Esophagus squamous epithelium (tissue), 5 donors: Measurements from ENCODE around the gene KCNN3. TPM values are rescaled to one million over a fixed set of nuclear protein-coding genes. Genes with fewer than 3 reads are reported as not detected.

Experiments used
- DNase-seq: peaks from one replicate; lab custom pipeline; 2025; lab: John Stamatoyannopoulos, UW
- H3K27ac ChIP-seq, 4 donors: fragments of 200-600 bp; sonication (generic); one replicate each; pipeline ENCODE4 v1.5.1; 2016 to 2019; ENCODE audit warnings: mild to moderate bottlenecking in 1 of 4
- H3K27me3 ChIP-seq, 4 donors: fragments of 200-600 bp; sonication (generic); 1 replicate in 3 of 4; 2 replicates in 1 of 4; pipeline versions ENCODE4 v1.5.1 to v1.6.0; 2017 to 2021; ENCODE audit warnings: antibody characterized with exemption in 1 of 4
- H3K36me3 ChIP-seq, 3 donors: fragments of 200-600 bp; sonication (generic); one replicate each; pipeline ENCODE4 v1.5.1; 2016 to 2019
- H3K4me1 ChIP-seq, 3 donors: fragments of 200-600 bp; sonication (generic); one replicate each; pipeline ENCODE4 v1.5.1; 2017 to 2019
- H3K4me3 ChIP-seq, 4 donors: fragments of 200-600 bp; sonication (generic); 1 replicate in 3 of 4; 2 replicates in 1 of 4; pipeline ENCODE4 v1.5.1; 2016 to 2019; ENCODE audit warnings: mild to moderate bottlenecking in 2 of 4, moderate library complexity in 1 of 4
- H3K9me3 ChIP-seq, 3 donors: fragments of 200-600 bp; sonication (generic); one replicate each; pipeline ENCODE4 v1.5.1; 2016 to 2019
- CTCF ChIP-seq, 6 experiments: fragments of 450-650 bp in 4 of 6; fragments of 200-600 bp in 2 of 6; sonication (generic) in 2 of 6; IDR thresholded peaks; one replicate each; pipeline ENCODE4 v1.5.1; 2016 to 2019; ENCODE audit warnings: antibody characterized with exemption in 6 of 6, mild to moderate bottlenecking in 4 of 6, moderate library complexity in 4 of 6
- POLR2A ChIP-seq, 4 donors: fragments of 450-650 bp; IDR thresholded peaks; one replicate each; pipeline ENCODE4 v1.6.1; 2017; ENCODE audit warnings: antibody characterized with exemption in 4 of 4, mild to moderate bottlenecking in 4 of 4, moderate library complexity in 3 of 4
- WGBS, 2 donors: methylation state at CpG; one replicate each; pipeline ENCODE4 v1.1.5; 2018; 5-methylcytosine and 5-hydroxymethylcytosine counted together
- intact Hi-C: fragments of 100-400 bp; cut with DNase I; formaldehyde crosslinking; loops from one replicate; pipeline ENCODE4 v1.15.0; 2022
- total RNA-seq, 4 donors: library from RNA; depleted of rRNA; stranded (reverse); fragments of >200 nt; gene quantifications; one replicate each; pipeline ENCODE4 v1.1.0, GENCODE V29; 2016
- donor health status: DM: yes; HTN: yes; CAD: no.

The KCNN3 gene
- total RNA-seq, 4 donors from 2014 or later, result 0.08 to 1.7 (median 0.50) TPM

GRCh38 chr1:154713005-154713404 is 157.1 kb downstream of the KCNN3 start:
- Histone ChIP-seq H3K27ac (no peak overlapping the region), H3K36me3 (no peaks in the 10 kb centered on the region), H3K27me3 (peaks cover 0 to 14% (median 0%) of the 10 kb centered on the region in 4 donors), H3K4me3 (no peak overlapping the region), H3K4me1 (peaks cover 0 to 21% (median 2%) of the 10 kb centered on the region in 3 donors), H3K9me3 (no peaks in the 10 kb centered on the region)
- intact Hi-C loops, result no loop called here
- WGBS, 2 donors, result 88 to 89% methylated on average over 9 to 11 of the region's 11 CpGs
- no peak for TF ChIP-seq CTCF (IDR thresholded peaks at IDR 0.05)
- no peak for TF ChIP-seq POLR2A (IDR thresholded peaks at IDR 0.05)
- no peak for DNase-seq

- 20 to 71% methylated on average over 8 to 11 of the region's 11 CpGs for WGBS, 2 donors
- H3K36me3 ChIP-seq, result no peaks in the 10 kb centered on the region
- H3K9me3 ChIP-seq, result no peaks in the 10 kb centered on the region
- H3K27me3 ChIP-seq, result peaks cover 0 to 14% (median 0%) of the 10 kb centered on the region in 4 donors
- TF ChIP-seq POLR2A (IDR thresholded peaks at IDR 0.05) (no peak), CTCF (IDR thresholded peaks at IDR 0.05) (no peak)
- intact Hi-C loops, result no loop called here
- no peak overlapping the region for H3K4me3 ChIP-seq
- peaks cover 0 to 15% (median 2%) of the 10 kb centered on the region in 3 donors for H3K4me1 ChIP-seq
- DNase-seq, result no peak
- no peak overlapping the region for H3K27ac ChIP-seq
Measured at GRCh38 chr1:154712166-154712810, 157.8 kb downstream of the KCNN3 start.

GRCh38 chr1:154711416-154711815 is 158.7 kb downstream of the KCNN3 start:
- no peak for TF ChIP-seq POLR2A (IDR thresholded peaks at IDR 0.05)
- TF ChIP-seq CTCF (IDR thresholded peaks at IDR 0.05), result no peak
- H3K27ac ChIP-seq, result no peak overlapping the region
- no peaks in the 10 kb centered on the region for H3K9me3 ChIP-seq
- peaks cover 0 to 14% (median 0%) of the 10 kb centered on the region in 4 donors for H3K27me3 ChIP-seq
- intact Hi-C loops, result no loop called here
- no peak for DNase-seq
- WGBS, 2 donors, result 65 to 67% methylated on average over 1 of the region's 1 CpG
- H3K4me3 ChIP-seq, result no peak overlapping the region
- peaks cover 0 to 8% (median 0%) of the 10 kb centered on the region in 3 donors for H3K4me1 ChIP-seq
- no peaks in the 10 kb centered on the region for H3K36me3 ChIP-seq

GRCh38 chr1:154710106-154710505 is 160.0 kb downstream of the KCNN3 start:
- no peak overlapping the region for H3K4me3 ChIP-seq
- WGBS, 2 donors, result 71 to 80% methylated on average over 6 of the region's 6 CpGs
- intact Hi-C loops, result no loop called here

More at GRCh38 chr1:154710106-154710505, 160.0 kb downstream of the KCNN3 start:
- H3K27ac ChIP-seq, result no peak overlapping the region
- peaks cover 0 to 22% (median 0%) of the 10 kb centered on the region in 4 donors for H3K27me3 ChIP-seq
- H3K36me3 ChIP-seq, result no peaks in the 10 kb centered on the region
- DNase-seq, result no peak
- no peaks in the 10 kb centered on the region for H3K9me3 ChIP-seq
- peaks cover 0 to under 1% (median 0%) of the 10 kb centered on the region in 3 donors for H3K4me1 ChIP-seq
- TF ChIP-seq CTCF (IDR thresholded peaks at IDR 0.05) (no peak), POLR2A (IDR thresholded peaks at IDR 0.05) (no peak)
